ENCODE data around the gene LAMA1.

GRCh38 chr18:6961331-6961730, 156.3 kb downstream of the LAMA1 start:
- TF ChIP-seq CTCF (conservative IDR thresholded peaks at IDR 0.05) (no peak), ZFX (IDR thresholded peaks at IDR 0.05) (no peak)
